NCI-H146 (cell line): ENCODE measurements around the gene CDK10.
"Not testable (repeated sequence)": the region's sequence is repeated elsewhere in the genome, so short reads cannot be mapped to it uniquely, and the experiment has no call there.

Experiments used
- DNase-seq: peaks from one replicate; lab custom pipeline; 2025; lab: John Stamatoyannopoulos, UW

CDK10 gene, protein sequence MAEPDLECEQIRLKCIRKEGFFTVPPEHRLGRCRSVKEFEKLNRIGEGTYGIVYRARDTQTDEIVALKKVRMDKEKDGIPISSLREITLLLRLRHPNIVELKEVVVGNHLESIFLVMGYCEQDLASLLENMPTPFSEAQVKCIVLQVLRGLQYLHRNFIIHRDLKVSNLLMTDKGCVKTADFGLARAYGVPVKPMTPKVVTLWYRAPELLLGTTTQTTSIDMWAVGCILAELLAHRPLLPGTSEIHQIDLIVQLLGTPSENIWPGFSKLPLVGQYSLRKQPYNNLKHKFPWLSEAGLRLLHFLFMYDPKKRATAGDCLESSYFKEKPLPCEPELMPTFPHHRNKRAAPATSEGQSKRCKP

DNA sequence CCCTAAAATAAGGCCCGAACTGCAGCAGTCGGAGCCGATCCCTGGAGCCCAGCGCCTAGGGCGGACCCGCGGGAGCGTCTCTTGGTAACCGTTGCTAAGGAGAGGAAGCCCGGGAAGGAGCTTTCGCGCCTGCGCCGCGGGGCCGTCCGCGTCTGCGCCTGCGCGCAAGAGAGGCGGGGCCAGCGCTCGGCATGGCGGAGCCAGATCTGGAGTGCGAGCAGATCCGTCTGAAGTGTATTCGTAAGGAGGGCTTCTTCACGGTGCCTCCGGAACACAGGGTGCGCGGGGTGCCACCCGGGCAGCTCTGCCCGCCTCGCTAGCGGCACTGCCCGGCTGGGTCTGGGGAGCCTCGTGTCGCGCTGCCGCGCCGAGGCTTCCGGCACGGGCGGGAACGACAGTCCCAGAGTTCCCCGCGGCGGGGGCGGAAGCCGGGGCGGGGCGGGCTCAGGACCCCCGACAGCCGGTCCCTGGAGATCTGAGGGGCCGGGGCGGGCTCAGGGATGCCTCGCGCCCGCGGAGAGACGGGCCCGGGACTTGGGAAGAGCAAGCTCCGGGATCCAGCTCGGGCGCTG is at the start of gene CDK10:
Gene CDK10, plus strand, starts transcription at position 170 of the 572 bp plus-strand sequence. Its CDS starts 22 bp downstream, at position 192.
- peak; percentile 81 for DNase-seq

DNA sequence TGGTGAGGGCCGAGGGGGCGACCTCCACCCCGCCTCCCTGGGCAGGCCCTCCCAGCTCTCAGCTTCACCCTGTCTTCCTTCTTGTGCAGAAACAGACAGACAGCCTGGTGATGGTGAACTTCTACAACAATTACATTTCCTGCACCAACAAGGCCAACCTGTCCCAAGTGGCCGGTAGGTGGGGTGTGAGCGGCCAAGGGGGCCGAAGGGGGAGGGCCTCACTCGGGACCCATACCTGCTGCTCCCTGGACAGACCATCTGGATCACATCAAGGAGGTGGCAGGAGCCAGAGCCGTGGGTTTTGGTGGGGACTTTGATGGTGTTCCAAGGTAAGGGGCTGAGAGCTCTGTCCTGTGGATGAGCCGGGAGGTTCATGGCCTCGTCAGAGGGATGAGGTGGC is 49.1 kb upstream of the CDK10 start:
- no peak for DNase-seq

DNA sequence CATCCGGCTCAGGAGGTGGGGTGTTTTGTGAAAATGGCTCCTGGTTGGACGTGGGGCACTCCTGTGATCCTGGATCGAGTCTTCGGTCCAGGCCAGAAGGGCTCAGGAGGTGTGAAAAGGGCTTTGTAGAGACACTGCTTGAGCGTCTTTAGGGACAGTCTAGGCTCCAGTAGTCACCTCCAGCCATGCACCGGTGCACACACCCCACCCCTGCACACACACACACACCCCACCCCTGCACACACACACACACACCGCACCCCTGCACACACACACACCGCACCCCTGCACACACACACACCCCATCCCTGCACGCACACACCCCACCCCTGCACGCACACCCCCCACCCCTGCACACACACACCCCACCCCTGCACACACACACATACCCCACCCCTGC is 48.0 kb upstream of the CDK10 start:
- no peak for DNase-seq

DNA sequence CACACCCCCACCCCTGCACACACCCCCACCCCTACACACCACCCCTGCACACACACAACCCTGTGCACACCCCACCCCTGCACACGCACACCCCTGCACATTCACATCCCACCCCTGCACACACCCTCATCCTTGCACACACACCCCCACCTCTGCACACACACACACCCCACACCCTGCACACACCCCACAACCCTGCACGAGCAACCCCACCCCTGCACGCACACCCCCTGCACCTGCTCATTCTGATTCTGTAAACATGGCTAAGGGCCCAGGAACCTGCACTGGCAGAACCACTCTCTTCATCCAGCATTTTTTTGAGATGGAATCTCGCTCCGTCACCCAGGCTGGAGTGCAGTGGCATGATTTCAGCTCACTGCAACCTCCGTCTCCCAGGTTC is 47.1 kb upstream of the CDK10 start:
- DNase-seq, result no peak

DNA sequence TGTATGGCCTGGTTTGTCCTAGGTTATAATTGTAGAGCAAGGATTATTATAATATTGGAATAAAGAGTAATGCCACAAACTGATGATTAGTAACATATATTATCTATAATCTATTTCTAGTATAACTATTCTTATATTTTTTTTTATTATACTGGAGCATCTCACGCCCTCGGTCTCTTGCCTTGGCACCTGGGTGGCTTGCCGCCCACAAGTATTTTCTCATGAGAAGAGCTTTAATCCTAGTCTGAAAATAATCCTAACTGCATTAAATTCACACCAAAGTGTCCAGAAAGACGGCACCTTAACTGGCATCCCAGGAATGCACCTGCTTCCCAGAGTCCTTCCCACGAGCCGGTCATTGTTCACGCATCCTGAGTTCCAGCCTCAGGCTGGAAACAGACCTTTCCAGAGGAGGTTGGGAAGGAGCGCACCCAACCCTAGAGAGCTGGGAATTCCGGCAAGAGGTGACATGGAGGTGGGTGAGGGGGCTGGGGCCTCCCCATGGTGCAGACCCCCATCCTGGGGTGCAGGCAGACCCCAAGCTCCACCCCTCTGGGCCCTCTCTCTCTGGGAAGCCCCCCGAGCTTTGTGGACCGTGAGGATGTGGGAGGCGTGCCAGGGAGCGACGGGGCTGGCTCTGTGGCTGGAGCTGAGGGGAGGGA is 44.9 kb upstream of the CDK10 start:
- no peak for DNase-seq

DNA sequence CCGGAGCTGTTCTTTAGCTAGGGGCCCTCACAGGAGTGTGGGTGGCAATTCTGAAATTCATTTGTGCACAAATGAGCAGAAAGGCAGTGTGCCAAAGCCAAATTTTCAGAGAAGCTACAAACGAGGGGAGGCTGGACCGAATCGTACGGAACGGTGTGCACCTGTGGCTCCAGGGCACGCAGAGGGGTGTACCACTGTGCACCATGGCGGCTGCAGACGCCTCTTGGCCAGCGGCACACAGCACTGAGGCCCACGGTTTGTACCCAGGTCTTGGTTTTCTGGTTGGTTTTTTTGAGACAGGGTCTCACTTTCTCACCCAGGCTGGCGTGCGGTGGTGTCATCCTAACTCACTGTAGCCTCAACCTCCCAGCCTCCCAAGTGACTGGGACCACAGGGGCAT is 43.9 kb upstream of the CDK10 start:
- DNase-seq, result no peak

DNA sequence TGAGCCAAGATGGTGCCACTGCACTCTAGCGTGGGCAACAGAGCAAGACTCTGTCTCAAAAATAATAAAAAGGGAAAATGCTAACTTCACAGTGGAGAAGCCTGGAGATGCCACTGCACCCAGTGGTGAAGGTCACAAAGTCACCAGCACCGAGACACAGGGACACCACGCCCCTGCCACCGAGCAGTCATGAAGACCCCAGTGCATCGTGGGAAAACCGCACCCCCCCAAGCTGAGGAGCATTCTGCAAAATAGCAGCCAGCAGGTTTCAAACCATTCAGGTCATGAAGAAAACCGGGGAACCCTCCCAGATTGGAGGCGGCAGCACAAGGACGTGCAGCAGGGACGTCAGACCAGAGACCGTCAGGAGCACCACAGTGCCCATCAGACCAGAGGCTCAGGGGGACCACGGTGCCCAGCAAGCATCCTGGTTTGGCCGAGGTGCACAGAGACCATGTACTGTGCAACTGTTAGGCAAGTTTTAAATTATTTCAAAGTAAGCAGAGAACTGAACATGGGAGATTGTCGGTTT is 42.7 kb upstream of the CDK10 start:
- no peak for DNase-seq

DNA sequence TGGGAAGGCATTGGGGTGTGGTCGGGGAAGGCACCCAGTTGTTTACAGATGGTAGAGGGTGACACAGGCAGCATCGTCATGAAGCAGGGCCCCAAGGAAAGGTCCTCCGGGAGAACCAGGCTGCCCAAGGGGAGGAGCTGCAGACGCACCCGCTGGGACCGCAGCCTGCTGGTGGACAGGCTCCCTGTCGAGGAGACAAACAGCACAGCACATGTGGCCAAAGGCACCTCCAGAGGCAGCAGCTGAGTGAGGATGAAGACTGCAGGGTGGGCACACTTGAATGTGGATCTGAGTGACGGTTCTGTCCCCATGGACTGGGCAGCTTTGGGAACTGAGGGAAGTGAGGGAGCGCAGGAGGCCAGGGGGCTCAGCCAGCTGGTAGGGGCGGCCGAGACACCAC is 41.4 kb upstream of the CDK10 start:
- DNase-seq, result no peak

DNA sequence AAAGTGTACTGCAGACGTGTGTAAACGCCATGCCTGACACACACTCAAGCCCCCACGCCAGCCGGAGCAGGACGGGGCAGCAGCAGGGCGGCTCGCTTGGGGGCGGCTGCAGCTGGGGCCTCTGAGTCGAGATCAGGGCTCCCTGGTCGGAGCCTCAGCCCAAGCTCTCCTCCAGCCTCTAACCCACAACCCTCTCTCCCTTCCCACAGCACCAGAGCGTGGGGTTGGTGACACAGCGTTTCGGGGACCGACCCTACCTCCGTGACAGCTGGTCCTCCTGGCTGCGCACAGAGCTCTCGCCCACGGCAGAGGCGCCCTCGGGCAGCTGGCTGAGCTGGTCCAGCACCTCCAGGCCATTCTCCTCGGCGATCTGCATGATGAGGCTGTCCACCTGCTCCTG is 40.2 kb upstream of the CDK10 start:
- no peak for DNase-seq

DNA sequence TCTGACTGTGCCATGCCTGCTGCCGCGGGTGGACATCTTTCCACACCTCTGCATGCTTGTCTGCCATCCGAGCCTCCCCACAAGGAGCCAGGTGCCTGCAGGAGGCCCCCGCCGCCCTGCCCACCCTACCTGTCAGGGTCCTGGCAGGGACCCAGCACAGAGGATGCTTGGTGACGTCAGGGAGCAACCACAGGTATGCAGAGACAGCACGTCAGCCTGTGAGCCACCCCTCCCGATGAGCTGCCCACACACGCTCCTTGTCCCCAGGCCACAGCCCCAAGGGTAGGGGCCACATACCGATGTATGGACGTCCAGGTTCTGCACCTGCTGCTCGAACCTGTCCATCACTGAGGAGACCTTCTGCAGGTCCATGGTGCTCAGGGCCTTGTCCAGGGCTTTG is 39.6 kb upstream of the CDK10 start:
- no peak for DNase-seq

DNA sequence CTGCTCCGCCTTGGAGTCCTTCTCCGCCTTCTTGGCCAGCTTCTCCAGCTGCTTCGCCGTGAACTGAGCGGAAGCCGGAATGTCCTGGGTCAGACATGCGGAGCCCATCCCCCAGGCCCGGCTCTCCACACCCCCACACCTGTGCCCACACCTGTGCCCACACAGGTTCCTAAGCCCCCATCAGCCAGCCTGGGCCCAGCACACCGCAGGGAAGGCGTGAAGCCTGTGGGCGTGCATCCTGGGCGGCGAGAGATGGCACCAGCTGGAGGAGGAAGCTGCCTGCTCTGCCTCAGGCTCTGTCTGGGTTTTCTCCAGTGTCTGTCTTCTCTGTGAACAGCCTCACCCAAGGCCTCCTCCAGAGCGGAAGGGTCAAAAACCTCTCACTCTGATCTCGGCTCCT is 34.9 kb upstream of the CDK10 start:
- DNase-seq, result no peak

DNA sequence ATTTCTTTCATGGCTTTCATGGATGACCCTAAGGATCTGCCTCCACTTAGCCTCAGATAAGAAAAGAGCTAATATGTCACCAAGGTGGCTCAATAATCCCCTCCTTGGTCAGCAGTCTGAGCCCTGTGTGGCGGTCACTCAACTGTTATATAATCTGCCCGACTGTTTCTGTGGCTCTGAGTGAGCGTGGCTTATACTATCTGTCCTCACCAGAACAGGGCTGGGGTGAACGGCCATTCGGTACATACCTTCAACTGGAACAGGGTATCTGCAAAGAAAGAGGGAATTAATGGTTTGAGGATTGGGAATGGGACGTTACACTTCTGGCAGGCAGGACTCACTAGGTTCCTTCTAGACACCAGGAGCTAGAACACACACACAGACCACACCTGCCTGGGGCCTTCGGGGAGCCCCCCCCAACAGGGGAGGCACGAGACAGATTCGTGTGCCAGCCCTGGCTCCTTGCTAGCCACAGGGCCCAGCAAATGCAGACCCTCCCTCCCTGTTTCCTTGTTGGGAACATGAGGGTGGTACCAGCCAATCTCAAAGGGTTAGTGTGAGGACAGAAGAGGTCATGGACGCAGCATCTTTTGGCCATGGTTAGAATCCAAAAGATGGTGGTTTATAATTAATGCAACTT is 32.7 kb upstream of the CDK10 start:
- DNase-seq, result no peak

DNA sequence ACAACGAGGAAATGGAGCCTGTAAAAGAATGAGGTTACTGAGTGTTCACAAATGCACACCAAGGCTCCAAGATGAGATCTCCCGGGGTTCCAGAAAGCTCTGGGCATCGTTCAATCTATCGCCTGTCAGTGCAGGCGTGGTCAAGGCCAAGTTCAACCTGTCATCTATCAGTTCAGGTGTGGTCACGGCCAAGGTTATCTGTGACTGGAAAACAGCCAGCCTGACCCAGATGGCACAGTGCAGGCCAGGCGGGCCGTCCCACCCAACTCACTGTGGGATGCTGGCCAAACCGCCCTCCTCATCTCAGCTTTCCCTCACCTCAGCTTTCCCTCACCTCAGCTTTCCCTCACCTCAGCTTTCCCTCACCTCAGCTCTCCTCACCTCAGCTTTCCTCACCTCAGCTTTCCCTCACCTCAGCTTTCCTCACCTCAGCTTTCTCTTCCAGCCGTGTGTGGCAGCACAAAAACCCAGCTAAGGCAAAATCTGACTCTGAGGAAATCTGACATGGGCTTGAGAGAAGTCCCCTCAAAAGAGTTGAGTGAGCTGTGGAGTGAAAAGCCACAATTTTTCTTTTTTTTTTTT is 31.3 kb upstream of the CDK10 start:
- DNase-seq, result no peak

DNA sequence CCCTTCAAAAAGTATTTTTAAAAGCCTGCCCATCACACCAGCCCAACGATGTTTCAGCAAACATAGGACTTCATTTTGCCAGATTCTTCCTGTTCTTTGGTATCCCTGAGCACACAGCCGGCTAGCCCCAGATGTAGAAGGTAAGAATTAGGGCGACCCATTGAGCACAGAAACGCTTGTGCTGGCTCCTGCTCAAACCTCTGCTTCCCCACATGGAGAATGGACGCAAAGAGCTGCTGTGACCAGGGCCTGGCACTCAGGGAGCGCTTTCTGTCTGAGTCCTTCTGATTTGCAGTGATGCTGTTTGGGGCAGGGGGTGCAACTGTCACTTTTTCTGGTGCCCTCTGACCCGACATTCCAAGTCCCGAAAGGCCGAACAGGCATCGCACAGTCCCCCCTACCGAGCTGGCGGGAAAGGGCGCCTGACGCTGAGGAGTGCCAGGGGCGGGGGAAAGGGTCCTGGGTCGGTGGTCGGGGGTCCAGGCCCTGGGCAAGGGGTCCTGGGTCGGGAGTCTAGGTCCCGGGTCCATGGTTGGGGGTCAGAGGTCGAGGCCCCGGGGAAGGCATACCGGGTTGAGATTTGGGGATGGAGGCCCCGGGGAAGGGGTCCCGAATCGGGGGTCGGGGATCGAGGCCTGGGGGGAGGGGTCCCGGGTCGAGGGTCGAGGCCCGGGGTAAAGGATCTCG is 29.9 kb upstream of the CDK10 start:
- DNase-seq, result no peak

DNA sequence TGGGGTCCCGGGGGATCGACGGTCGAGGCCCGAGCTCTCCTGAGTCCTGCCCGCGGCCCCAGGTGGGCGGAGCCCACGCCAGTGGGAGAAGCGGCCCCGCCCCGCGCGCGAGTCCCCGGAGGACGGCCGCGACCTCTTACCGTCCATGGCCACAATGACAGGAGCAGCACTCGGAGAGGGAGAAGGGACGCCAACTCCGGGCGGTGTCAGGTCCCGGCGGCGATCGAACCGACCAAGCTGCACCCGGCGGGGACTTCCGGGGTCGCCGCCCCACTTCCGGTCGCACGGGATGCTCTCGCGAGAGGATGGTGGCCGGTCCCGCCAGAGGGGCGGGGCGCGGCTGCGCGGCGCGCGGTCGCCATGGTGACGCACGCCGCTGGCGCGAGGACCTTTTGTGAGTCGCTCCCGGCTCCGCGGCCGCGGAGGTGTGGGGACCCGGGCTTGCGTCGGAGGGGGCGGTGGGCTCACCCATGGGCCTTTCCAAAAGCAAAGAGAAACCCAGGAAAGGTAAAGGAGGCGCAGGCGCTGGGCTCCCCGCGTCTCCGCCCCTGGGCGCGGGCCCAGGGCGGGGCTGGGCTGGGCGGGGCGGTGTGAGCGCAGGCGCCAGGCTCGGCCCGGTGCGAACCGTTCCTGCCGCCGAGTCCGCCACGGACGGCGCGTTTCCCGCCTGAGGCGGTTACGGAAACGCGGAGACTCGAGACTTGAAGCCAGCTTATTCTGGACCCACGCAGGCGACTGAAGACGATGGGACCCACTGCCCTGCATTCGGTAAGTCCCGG is 28.9 kb upstream of the CDK10 start, which contains the start of the genes CHMP1A and SPATA33:
Gene CHMP1A, minus strand, starts transcription at position 267 of the 779 bp plus-strand sequence. Its CDS starts 120 bp downstream, at position 147.
Gene SPATA33, plus strand, starts transcription at position 395 of the 779 bp plus-strand sequence. Its CDS starts 76 bp downstream, at position 471.
- peak; percentile 76 for DNase-seq

DNA sequence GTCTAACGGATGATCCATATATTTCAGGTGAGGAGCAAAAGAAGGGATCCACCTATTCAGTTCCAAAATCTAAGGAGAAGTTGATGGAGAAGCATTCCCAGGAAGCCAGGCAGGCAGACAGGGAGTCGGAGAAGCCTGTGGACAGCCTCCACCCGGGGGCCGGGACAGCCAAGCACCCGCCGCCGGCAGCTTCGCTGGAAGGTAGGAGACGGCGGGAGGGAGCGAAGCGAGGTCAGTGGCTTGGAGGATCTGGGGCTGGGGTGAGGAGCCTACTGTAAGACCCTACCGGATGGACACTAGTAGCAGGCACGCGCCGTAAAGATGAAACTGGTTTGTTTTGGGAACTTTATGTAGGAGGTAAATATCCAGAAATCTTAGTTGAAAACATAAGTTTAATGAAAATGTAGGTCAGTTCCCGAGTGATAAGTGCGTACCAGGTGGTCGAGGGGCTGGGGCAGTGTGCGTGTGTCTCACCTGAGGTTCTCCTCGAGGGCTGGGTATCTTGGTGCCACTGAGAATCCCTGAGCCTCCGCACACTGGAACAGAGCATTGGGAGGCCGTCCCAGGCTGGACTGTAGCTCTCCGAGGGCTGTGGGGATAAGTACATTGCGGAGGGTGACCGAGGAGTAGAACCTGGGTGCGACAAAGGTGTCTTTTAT is 28.1 kb upstream of the CDK10 start:
- DNase-seq, result peak; percentile 50

DNA sequence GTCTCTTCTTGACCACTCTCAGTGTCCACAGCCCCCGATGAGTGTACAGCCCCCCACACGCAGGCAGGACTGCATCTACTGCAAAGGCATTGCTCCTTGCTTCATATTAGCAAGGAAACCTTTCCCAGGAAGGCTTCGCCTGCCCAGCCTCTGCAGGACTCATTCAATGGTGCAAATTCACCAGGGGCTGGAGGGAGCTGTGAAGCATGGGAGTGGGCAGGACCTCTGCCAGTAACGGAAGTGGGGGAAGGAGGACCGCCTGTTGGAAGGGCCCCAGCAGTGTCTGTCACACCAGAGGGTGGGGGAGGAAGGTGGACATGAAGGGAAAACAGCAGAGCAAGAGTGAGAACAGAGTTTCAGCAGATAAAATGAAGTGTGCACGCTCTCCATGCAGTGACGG is 26.3 kb upstream of the CDK10 start:
- no peak for DNase-seq

DNA sequence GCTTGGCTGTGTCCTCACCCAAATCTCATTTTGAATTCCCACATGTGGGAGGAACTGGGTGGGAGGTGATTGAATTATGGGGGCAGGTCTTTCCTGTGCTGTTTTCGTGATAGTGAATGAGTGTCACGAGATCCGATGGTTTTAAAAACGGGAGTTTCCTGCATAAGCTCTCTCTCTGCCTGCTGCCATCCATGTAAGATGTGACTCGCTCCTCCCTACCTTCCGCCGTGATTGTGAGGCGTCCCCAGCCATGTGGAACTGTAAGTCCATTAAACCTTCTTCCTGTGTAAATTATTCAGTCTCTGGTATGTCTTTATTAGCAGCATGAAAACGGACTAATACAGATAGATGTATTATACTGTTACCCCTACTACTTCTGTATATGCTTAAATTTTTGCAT is 25.3 kb upstream of the CDK10 start:
- DNase-seq, result no peak

DNA sequence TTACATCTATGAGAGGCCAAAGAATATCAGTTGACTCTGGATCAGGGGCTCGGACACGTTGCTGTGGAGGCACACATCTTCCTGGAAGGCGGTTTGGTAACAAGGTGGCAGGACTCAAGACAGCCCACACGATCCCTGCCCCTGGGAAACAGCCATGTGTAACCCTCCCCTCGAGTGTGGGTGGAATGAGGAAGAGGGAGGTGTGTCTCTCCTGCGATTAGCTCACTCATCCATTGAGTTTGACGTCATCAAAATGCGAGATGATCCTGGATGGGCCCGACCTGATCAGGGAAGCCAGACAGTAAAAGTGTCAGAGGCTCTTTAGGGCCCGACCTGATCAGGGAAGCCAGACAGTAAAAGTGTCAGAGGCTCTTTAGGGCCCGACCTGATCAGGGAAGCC is 22.3 kb upstream of the CDK10 start:
- DNase-seq, result not testable (repeated sequence)

DNA sequence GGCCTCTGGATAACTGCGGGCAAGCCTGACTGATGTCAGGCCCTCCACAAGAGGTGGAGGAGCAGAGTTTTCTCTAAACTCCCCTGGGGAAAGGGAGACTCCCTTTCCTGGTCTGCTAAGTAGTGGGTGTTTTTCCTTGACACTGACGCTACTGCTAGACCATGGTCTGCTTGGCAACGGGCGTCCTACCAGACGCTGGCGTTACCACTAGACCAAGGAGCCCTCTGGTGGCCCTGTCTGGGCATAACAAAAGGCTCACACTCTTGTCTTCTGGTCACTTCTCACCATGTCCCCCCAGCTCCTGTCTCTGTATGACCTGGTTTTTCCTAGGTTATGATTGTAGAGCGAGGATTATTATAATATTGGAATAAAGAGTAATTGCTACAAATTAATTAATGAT is 19.5 kb upstream of the CDK10 start:
- DNase-seq, result not testable (repeated sequence)
